Testis (tissue), 2 donors: Measurements from ENCODE around the gene CDK14.

Source experiments
- CTCF ChIP-seq, 3 experiments: fragments of 450-650 bp in 2 of 3; fragments of 200-600 bp in 1 of 3; sonication (generic) in 1 of 3; IDR thresholded peaks; one replicate each; pipeline ENCODE4 v1.5.1; 2016 to 2019; ENCODE audit warnings: antibody characterized with exemption in 3 of 3, mild to moderate bottlenecking in 2 of 3, moderate library complexity in 1 of 3
- POLR2A ChIP-seq: fragments of 450-650 bp; IDR thresholded peaks from one replicate; pipeline ENCODE4 v1.6.1; 2017; ENCODE audit warnings: antibody characterized with exemption, mild to moderate bottlenecking, moderate library complexity

GRCh38 chr7:91156316-91157185 lies 560.4 kb downstream of the CDK14 start:
- TF ChIP-seq CTCF (IDR thresholded peaks at IDR 0.05), result no peak
- no peak for TF ChIP-seq POLR2A
